Kidney (tissue), 14 donors: ENCODE results near the gene GNG3. TPM values are rescaled to one million over a fixed set of nuclear protein-coding genes. Genes with fewer than 3 reads are reported as not detected.

Experiments
- DNase-seq, 5 donors: peaks; one replicate each; pipeline ENCODE4 v3.0.0-alpha.2; 2013 to 2020
- FAIRE-seq: peaks from 2 replicates; lab custom pipeline; 2012; peaks lifted over from hg19 to GRCh38; lab: Jason Lieb, UNC
- H3K27ac ChIP-seq, 2 donors: one replicate each; pipeline ENCODE4 v1.7.0; 2013; ENCODE audit warnings: low read depth in 2 of 2, low read length in 2 of 2, inconsistent platforms in 1 of 2
- H3K27me3 ChIP-seq: one replicate; pipeline ENCODE4 v1.7.1; 2013; ENCODE audit warnings: low read length, inconsistent platforms; ENCODE audit not compliant: control insufficient read depth, insufficient read depth
- H3K36me3 ChIP-seq, 3 donors: one replicate each; pipeline versions ENCODE4 v1.7.0 to v1.7.1; 2013; ENCODE audit warnings: low read length in 3 of 3, control low read depth in 1 of 3, inconsistent platforms in 1 of 3; ENCODE audit not compliant: insufficient read depth in 3 of 3, control insufficient read depth in 2 of 3
- H3K4me1 ChIP-seq, 3 donors: one replicate each; pipeline versions ENCODE4 v1.7.0 to v1.7.1; 2013; ENCODE audit warnings: low read length in 3 of 3, inconsistent platforms in 1 of 3, low read depth in 1 of 3; ENCODE audit not compliant: control insufficient read depth in 2 of 3, insufficient read depth in 2 of 3
- H3K4me3 ChIP-seq, 3 donors: one replicate each; pipeline versions ENCODE4 v1.7.0 to v1.8.1; 2013; ENCODE audit warnings: low read length in 3 of 3, control low read depth in 1 of 3, inconsistent platforms in 1 of 3
- H3K9ac ChIP-seq, 3 donors: one replicate each; pipeline versions ENCODE4 v1.7.0 to v1.7.1; 2013; ENCODE audit warnings: low read length in 3 of 3, control low read depth in 1 of 3, inconsistent platforms in 1 of 3
- H3K9me3 ChIP-seq, 3 donors: one replicate each; pipeline versions ENCODE4 v1.7.0 to v1.7.1; 2013; ENCODE audit warnings: low read length in 3 of 3, control low read depth in 1 of 3, inconsistent platforms in 1 of 3; ENCODE audit not compliant: control insufficient read depth in 2 of 3, insufficient read depth in 1 of 3
- CTCF ChIP-seq: IDR thresholded peaks from 3 replicates; pipeline ENCODE4 v1.5.1; 2012; ENCODE audit warnings: mild to moderate bottlenecking, moderate library complexity, borderline replicate concordance; ENCODE audit not compliant: insufficient read depth; ENCODE audit errors: extremely low read depth
- intact Hi-C: fragments of 100-400 bp; cut with DNase I; formaldehyde crosslinking; loops from one replicate; pipeline ENCODE4 v1.11.1; 2022
- polyA plus RNA-seq: library from polyadenylated mRNA; stranded (reverse); fragments of 350-450 nt; fragmentation: Illumina TruSeq; extraction: RNeasy Lipid Tissue Mini Kit (QIAGEN cat#74804); gene quantifications from one replicate; pipeline ENCODE4 v1.2.3, GENCODE V29; 2014; ENCODE audit warnings: low read depth, low replicate concordance; ENCODE audit not compliant: insufficient read depth
- total RNA-seq: library from RNA; stranded (reverse); fragmentation: NEBNext Ultra II Directional; extraction: Animal tissue kit (Norgen Biotek cat#: 25700); gene quantifications from one replicate; pipeline ENCODE4 v1.2.1, GENCODE V29; 2021
- donor health status: control.
- donor health status: control.
- donor health status: control.
- donor health status: control.
- donor health status: control.
- donor health status: DM: yes; HTN: yes; CAD: no.
- donor health status: Normal renal cell carcinoma (clear cell type).

GNG3 gene
- total and polyA plus RNA-seq, 2 donors from 2014 or later: 1.1 TPM; not detected in 1

DNA sequence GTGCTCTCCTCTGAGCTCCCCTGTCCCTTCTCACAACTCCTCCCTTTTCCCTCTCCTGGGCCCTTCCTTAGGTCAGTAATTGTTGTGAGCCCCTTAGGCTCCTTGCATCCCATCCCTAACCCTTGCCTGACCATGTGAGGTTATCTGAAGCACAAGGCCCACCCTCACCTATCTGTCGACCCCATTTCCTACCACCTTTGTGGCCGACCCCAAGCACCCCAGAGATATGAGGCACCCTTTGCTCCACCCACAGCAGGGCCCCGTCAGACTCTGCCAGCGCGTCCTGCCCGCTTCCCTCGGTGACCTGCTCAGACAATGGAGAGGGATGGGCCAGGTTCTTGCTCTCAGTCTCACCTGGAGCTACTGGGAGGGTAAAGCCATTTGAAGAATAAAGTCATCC lies 1.3 kb downstream of the GNG3 start:
- H3K4me3 ChIP-seq: peak overlapping the region; percentile 87 to 91 (median 88)
- H3K9ac ChIP-seq: peak overlapping the region; percentile 83 to 98 (median 92)
- DNase-seq: peak in 2 of 5 donors; percentile 22 to 82
- no peak for TF ChIP-seq CTCF
- H3K36me3 ChIP-seq: peaks cover 3 to 21% (median 6%) of the 10 kb centered on the region in 3 donors
- FAIRE-seq: no peak
- no peaks in the 10 kb centered on the region for H3K27me3 ChIP-seq
- H3K27ac ChIP-seq: peak overlapping the region; percentile 89 to 93
- peaks cover 0 to 37% (median 30%) of the 10 kb centered on the region in 3 donors for H3K4me1 ChIP-seq
- intact Hi-C loops: no loop called here
- no peaks in the 10 kb centered on the region for H3K9me3 ChIP-seq

DNA sequence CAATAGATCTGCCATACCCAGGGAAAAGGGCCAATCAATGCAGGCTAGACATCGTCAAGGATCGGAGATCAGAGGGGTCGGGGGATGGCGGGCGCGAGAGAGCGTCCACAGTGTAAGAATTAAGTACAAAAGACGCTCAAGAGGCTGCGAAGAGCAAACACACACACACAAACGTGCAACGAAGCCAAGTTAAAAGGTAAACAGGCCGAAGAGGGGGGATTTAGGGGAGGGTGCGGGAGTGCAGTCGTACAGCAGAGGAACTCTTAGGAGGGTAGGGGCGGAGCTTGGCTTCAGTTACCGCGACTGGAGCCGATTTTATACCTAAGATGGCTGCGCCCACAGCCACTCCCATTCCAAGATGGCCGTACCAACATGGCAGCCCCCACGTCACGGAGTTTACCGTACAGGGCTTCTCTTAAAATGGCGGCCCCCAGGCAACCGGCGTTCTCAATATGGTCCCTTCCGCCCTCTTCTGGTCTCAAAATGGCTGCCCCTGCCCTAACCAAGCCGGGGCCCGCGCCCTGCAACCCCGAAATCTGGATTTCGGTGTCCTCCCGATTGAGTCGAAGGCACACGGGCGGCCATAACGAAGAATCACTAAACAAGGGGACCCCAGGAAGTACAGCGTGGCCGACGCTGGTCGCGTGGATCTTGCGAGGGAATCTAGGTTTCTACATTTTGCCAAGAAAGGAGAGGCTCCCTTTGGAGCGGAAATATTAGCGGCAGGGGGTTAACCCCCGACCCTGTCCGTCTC lies 1.9 kb downstream of the GNG3 start:
- DNase-seq (peak; percentile 98 to 99 (median 99)), FAIRE-seq (peak; percentile 51)
- H3K4me1 ChIP-seq: peaks cover 0 to 37% (median 30%) of the 10 kb centered on the region in 3 donors
- peak; percentile 10 for TF ChIP-seq CTCF
- H3K27me3 ChIP-seq: no peaks in the 10 kb centered on the region
- H3K9me3 ChIP-seq: no peaks in the 10 kb centered on the region
- intact Hi-C loops: no loop called here
- H3K27ac ChIP-seq: peak overlapping the region; percentile 89 to 97
- H3K4me3 ChIP-seq: peak overlapping the region; percentile 87 to 91 (median 88)
- H3K9ac ChIP-seq: peak overlapping the region; percentile 83 to 98 (median 92)
- H3K36me3 ChIP-seq: peaks cover 6 to 26% (median 6%) of the 10 kb centered on the region in 3 donors

DNA sequence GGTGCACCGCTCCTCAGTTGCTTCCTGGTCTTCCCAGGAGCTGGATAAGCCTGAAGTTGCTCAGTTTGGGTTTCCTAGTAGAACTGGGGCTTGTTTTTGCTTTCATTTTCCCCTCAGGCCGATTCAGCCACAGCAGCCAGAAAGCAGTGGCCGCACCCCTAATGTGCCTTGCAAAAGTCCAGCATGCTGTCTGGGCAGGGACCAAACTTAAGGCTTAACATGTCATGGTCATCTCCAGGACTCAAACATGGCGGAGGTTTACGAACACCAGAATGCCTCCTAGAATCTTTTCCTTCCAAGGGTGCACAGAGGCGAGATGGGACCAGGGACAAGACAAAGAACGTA lies 2.5 kb downstream of the GNG3 start:
- DNase-seq: no peak
- Histone ChIP-seq H3K9me3 (no peaks in the 10 kb centered on the region), H3K4me1 (peaks cover 0 to 35% (median 30%) of the 10 kb centered on the region in 3 donors), H3K27me3 (no peaks in the 10 kb centered on the region), H3K36me3 (peaks cover 8 to 30% (median 10%) of the 10 kb centered on the region in 3 donors), H3K4me3 (peak overlapping the region; percentile 60 to 91 (median 82)), H3K9ac (peak overlapping the region; percentile 25 to 90 (median 81)), H3K27ac (peak overlapping the region; percentile 89 to 97)
- intact Hi-C loops: no loop called here
- no peak for FAIRE-seq
- no peak for TF ChIP-seq CTCF
